Left renal cortex interstitium (tissue), 4 donors: ENCODE measurements around the gene ASB16. TPM values are rescaled to one million over a fixed set of nuclear protein-coding genes. Genes with fewer than 3 reads are reported as not detected.

Source experiments
- DNase-seq, 4 donors: peaks; one replicate each; pipeline ENCODE4 v3.0.0-alpha.2; 2013; ENCODE audit warnings: low read depth in 4 of 4, low spot score in 2 of 4, missing footprints in 1 of 4
- polyA plus RNA-seq, 4 donors: library from polyadenylated mRNA; unstranded; fragments of 120-200 nt; gene quantifications; one replicate each; pipeline ENCODE4 v1.2.1, GENCODE V29; 2013; ENCODE audit not compliant: insufficient read length in 4 of 4

ASB16 gene
- polyA plus RNA-seq, 4 donors = 1.7 to 4.8 (median 3.1) TPM

GRCh38 chr17:44206825-44207155 is 36.3 kb downstream of the ASB16 start:
- DNase-seq = no peak

- DNase-seq = no peak
Observed at GRCh38 chr17:44207319-44207718, 36.8 kb downstream of the ASB16 start.

- DNase-seq = no peak
Observed at GRCh38 chr17:44207743-44208142, 37.2 kb downstream of the ASB16 start.

- DNase-seq = no peak
Observed at GRCh38 chr17:44209786-44210341, 39.4 kb downstream of the ASB16 start.

GRCh38 chr17:44210342-44211192 is 40.1 kb downstream of the ASB16 start:
- peak in 1 of 4 donors; percentile 48 for DNase-seq

GRCh38 chr17:44211281-44212265 is 41.1 kb downstream of the ASB16 start:
- DNase-seq = no peak

- DNase-seq = no peak
Observed at GRCh38 chr17:44212507-44213402, 42.3 kb downstream of the ASB16 start.

GRCh38 chr17:44213403-44214229 is 43.1 kb downstream of the ASB16 start:
- no peak for DNase-seq

- no peak for DNase-seq
Observed at GRCh38 chr17:44214230-44214494, 43.7 kb downstream of the ASB16 start.

GRCh38 chr17:44214896-44215295 is 44.4 kb downstream of the ASB16 start:
- no peak for DNase-seq

- DNase-seq = no peak
Observed at GRCh38 chr17:44216173-44216572, 45.7 kb downstream of the ASB16 start.

- DNase-seq = no peak
Observed at GRCh38 chr17:44216694-44217093, 46.2 kb downstream of the ASB16 start.

- no peak for DNase-seq
Observed at GRCh38 chr17:44217738-44218343, 47.3 kb downstream of the ASB16 start.

GRCh38 chr17:44218344-44219107 is 48.0 kb downstream of the ASB16 start:
- DNase-seq = peak in 1 of 4 donors; percentile 81

- peak in 1 of 4 donors; percentile 41 for DNase-seq
Observed at GRCh38 chr17:44219108-44219615, 48.7 kb downstream of the ASB16 start.

GRCh38 chr17:44219616-44220212 is 49.2 kb downstream of the ASB16 start, which contains the start of gene UBTF:
Gene UBTF, minus strand, starts transcription at chr17:44219675. Its CDS starts 1,446 bp downstream, at chr17:44218229.
- peak in 1 of 4 donors; percentile 37 for DNase-seq

- DNase-seq = no peak
Observed at GRCh38 chr17:44220213-44221083, 49.9 kb downstream of the ASB16 start.
